Stimulated activated CD8-positive, alpha-beta memory T cell treated with anti-CD3 and anti-CD28 coated beads, Interleukin-12 subunit alpha, Interleukin-12 subunit beta, amount 100 ng/mL, for 24 hours (primary cell): Measurements from ENCODE around the gene EPHB3.

ENCODE experiments used
- DNase-seq: peaks from one replicate; pipeline ENCODE4 v3.0.0-alpha.2; 2020; ENCODE audit errors: extremely low read depth

EPHB3 gene

DNA sequence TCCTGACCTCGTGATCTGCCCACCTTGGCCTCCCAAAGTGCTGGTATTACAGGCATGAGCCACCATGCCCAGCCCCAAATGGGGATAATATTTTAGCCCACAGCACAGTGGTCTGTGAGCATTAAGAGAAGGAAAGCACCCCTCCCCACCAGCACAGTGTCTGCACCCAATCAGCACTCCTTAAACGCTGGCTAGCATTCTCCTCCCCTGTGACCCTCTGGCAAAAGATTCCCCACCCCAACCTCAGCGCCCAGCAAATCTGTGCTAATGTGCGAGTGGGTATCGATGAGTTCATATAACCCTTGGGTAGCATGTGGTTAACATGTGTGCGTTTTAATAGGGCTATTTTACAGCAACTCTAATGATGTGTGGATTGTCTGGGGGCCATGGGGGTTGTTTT is 18.3 kb upstream of the EPHB3 start:
- DNase-seq, result no peak

DNA sequence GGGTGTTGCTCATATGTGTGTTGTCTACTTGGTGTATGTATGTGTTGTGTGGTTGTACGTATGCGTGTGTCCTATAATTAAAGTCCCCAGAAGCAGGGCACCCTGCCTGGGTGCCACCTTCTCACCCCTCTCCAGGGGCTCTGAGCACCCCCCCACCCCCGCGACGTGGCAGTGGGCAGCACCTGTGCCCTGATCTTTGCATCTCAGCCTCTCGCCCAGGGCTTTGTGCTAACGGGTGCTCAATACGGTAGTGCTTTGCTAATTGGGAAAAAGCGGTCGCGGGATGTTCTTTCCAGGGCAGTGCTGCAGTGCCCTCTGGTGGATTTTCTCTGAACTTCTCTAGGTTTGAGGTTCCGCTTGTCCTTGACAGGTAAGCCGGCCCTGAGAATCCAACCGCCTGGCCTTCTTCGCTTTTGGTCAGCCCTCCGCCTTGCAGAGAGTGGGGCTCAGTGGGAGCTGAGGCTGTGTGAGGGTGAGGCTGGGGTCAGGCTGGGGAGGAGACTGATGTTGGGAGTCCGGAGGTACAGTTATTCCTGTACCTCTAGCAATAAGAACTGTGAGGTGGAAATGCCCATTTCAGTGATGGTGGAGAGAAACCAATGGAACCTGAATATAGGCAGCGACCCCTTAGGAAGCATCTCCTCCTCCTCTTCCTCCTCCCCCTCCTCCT is 17.6 kb upstream of the EPHB3 start:
- no peak for DNase-seq

DNA sequence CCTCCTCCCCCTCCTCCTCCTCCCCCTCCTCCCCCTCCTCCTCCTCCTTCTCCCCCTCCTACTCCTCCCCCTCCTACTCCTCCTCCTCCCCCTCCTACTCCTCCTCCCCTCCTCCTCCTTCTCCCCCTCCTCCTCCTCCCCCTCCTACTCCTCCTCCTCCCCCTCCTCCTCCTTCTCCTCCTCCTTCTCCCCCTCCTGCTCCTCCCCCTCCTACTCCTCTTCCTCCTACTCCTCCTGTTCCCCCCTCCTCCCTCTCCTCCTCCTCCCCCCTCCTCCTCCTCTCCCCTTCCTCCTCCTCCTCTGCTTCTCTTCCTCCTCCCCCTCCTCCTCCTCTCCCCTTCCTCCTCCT is 17.1 kb upstream of the EPHB3 start:
- no peak for DNase-seq

DNA sequence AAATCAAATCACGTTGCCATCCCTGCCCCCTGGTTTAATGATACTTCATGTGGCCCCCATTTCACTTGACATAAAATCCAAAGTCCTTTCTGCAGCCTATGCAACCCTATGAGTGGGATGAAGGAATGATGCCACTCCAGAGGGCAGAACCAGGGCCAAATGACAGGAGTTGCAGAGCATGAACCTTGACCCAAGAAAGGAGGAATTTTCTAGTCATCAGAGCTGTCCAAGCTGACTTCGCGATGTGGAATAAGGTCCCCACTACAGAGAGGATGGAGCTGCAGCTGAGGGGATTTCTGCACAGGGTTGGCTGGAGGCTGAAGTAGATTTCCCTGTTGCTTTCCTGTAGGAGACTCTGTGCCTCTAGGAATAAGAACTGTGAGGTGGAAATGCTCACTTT is 15.8 kb upstream of the EPHB3 start:
- DNase-seq, result no peak

DNA sequence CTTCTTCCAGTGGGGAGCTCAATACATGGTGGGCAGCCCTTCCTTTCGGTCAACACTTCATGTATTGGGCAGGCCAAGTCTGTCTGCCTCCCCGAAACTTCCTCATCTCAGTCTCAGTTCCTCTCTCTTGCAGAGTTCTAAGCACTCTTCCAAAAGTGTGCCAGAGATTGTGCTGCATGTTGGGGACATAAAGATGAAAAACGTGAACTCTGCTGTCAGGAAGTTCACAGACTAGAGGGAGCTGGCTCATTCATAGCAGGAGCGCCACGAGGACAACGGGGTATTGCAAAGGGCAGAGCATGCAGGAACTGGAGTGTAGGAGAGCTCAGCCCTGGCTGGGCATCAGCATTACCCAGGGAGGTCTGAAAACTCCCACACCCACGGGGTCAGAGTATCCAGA is 15.3 kb upstream of the EPHB3 start:
- no peak for DNase-seq

DNA sequence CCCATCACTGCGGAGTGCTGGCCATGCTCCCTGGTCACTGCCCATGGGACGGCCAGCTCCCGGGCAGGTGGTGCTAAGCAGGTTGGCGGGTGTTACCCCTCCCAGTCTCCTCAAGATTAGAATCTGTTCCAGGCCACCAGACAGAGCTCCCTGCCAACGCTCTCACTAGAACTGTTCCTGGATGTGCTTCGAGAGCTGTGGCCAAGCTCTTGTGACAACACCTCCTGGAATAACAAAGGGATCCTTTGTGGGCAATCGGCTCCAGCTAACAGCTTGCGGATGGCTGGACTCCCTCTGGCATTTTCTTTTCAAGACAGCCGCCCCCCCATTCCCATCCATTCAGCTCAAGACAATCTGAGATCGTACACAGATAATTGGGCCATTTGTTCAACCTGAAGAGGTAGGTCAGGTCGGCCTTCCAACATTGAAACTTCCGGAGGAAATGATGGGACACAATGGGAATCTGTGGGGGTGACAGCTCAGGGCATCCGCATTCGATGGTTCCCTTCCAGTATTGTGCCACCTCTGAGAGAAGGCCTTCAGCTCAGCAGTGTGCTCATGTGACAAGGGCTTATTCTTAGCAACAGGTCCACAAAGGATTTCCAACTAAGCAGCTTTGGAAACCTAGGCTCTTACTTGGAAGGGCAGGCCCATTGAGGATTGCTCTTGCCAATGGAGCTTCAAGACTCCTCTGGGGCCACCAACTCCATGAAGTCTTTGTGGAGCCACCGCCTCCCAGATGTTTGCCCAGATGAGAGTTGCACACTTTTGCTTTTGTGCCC is 11.6 kb upstream of the EPHB3 start:
- no peak for DNase-seq

DNA sequence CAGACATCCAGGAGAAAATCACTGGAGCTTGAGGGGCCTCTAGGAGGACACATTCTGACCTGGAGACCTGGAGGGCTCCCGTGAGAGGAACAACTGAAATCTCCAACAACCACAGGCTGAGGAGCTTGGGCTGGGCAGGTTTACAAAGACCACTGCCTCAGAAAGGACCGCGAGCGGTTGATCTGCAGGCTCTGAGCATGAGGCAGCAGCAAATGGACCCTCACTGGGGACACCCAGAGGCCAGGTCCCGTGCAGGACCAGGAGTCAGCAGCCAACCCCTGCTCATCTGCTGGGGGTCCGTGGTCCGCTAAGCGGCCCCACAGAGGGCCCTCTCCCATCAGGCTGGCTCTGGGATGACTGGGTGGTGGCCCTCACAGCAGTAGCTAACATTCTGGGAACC is 10.5 kb upstream of the EPHB3 start:
- DNase-seq, result no peak

DNA sequence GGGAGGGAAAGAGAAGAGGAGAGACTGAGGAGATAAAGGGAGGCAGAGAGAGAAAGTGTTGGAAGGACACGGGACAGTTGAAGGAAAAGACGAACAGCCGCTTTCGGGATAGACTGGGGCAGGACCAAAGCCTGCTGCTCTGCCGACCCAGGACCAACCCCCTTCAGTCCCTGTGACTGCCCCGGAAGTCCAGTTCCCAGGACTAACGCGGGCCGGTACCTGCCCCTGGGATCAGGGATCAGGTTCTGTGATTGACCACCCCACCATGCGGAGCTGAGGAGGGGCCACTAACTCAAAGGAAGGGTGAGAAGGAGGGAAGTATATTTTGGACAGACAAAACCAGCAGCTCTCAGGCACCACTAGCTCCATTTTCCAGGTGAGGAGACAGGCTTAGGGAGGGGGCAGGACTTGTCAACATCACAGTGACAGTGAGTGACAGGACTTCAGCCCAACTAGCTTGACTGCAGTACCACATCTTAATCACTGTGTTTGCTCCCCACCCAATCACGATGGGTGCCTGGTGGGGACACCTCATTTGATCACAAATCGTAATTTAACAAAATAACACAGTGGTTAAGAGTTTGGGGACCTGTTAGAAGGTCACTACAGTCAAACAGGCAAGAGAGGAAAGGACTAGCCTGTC is 9.8 kb upstream of the EPHB3 start:
- DNase-seq, result no peak

DNA sequence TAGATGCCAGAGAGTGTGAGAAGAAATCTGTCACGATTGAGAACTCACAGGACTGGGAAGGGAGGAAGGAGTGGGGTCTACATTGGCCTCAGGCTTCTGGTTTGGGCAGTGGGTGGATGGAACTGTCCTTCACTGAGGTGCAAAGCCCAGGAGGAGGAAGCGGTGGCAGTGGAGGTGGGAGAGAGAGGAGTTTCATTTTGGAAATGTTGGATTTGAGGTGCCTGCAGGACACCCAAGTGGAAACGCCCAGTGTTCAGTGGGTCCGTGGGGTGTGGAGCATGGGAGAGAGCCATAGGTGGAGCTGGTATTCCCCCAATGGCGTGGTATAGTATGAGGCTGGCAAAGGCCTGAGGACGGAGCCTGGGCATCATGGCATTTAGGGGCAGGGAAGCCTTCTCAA is 9.3 kb upstream of the EPHB3 start:
- DNase-seq, result no peak

DNA sequence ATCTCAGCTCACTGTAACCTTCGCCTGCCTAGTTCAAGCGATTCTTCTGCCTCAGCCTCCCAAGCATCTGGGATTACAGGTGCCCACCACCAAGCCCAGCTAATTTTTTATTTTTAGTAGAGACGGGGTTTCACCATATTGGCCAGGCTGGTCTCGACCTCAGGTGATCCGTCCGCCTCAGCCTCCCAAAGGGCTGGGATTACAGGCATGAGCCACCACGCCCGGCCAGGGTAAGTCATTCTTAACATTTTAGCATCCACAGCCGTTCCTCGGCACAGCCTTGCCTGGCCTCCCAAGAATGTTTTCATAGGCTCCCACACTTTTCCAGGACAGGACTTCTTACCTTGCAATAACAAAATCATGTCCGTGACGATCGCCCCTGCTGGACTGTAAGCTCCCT is 8.7 kb upstream of the EPHB3 start:
- no peak for DNase-seq

DNA sequence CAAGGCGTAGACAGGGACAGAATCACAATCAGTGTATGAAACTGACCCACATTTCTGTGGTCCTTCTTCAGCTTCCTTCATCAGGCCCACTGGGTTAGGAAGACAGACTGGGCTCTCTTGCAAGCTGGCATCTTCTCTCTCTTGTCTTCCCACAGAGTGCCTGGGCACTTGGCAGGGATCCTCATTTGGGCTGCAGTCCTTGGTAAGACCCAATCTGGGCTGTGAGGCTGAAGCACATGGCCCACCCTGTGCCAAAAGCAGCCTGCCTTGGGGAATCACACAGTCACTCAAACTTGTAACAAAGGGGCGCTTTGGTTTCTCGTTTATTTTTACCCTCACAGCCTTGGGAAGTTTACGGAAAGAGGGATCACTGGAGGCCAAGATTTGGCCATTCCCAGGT is 8.2 kb upstream of the EPHB3 start:
- no peak for DNase-seq

DNA sequence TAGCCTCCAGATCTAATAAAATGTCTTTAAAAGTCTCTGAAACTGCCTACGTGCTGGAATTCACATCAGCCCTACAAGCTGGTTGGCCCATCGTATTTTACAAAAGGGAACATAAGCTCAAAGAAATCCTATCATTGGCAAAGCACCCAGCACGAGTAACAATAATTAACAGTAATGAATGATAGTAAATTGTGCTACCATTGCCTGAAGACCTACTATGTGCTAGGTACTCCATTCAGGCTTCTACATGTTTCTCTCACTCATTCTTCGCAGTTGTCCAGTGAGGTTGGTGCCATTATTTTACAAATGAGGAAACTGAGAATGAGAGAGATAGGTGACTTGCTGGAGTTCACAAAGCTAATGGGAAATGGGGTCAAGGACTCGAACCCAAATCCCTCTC is 7.1 kb upstream of the EPHB3 start:
- DNase-seq, result no peak

DNA sequence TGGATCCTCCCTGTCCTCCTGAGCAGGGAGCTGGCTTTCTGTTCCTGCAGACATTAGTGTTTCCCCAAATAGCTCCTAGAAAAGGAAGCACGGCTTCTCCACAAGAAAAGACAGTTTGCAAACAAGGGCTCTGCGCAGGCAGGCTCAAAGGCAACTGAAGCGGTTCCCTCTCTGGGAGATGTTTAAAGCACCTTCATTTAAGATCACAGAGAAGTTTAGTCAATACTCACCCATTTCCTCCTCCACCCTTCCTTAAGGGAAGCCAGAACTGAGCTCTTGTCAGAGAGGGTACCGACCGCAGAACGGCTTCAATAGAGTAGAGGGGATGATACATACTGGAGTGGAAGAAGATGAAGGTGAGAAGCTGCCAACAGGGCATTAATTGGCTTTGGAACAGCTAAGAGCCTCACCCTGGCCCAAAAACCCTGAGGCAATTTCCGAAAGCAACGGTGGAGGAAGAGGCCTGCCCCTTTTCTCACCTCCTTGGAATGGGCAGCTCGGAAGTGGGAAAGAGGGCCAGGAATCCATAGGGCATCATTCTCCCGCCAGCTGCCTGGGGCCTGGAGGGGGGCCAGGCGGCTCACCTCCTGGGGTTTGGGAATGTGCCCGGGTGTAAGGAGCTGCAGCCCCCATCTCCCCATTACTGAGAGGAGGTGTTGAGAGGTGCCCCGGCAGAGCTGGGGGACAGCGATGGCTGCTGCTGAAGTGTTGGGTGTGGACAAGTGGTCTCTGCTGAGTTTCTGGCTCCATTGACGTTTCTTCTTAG is 4.8 kb upstream of the EPHB3 start:
- no peak for DNase-seq

DNA sequence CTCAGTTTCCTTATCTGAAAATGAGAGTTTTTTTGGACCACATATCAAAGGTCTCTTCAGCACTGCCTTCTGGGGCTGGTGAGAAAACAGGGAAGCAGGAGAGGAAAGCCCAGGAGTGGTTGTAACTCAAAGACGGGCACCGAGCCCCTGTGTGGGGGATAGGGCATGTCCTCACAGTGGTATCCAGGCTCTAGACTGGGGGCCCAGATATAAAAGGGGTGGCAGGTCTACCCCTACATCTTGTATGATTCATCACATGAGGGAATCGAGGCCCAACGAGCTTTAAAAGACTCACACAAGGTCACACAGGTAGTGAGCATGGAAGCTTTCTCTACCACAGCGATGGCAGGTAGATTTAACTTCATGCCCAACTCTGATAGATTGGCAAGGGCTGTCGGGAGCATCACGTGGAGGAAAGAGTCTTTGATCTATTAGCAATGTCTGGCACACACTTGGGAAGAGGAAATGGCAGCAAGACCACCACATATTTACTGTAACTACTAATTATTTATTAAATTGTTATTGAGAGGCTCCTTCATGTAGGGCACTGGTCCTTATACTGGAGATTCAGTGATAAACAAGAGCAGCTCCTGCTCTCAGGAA is 4.1 kb upstream of the EPHB3 start:
- DNase-seq, result no peak

DNA sequence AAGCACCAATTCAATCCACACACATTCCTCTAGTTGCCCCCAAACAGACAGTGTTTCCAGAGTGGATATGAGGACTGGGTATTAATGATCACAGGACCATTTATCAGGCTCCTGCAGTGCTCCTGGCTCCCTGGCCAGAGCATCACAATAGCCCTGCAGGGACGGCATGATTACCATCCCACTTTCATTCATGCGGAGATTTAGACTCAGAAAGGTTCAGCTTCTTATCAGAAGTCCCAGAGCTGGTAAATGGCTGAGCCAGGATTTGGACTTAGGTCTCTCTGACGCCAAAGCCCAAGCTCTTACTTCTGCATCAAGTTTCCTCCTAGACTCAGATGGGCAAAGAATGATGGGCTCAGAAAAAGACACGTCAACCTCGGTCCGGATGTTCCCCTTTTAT is 2.9 kb upstream of the EPHB3 start:
- no peak for DNase-seq

DNA sequence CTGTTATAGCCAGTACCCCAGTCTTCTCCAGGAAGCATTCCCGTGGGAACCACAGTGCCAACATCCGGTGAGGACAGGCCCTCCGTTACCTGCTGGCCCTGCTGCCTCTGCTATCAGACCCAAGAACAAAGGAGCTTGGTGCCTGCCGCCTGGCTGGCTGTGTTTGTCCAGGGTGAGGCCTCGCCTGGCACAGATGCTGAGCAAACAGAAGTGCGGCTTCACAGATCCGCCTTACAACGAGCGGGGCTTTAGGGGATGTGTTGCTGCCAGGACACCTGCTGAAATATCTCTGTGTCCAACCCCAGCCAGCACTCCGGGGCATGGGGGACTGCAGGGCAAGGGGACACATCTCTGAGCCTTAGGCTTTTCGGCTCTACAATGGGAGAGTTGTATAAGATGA is 2.2 kb upstream of the EPHB3 start:
- no peak for DNase-seq

DNA sequence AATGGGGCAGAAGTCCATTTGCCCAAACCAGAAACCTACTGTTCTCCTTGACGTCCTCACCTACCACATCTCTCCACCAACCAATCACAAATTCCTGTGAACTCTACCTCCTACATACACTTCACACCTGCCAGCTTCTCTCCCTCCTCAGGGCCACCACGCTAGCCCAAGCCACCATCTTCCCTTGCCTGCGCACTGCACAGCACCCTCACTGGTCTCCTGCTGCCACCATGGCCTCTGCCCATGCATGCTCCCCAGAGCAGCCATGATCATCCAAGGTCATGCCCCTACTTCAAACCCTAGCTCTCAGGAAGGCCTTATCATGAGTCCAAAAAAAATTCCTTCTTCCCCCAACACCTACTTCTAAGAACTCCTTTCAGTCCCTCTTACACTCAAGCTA is 1.1 kb upstream of the EPHB3 start:
- DNase-seq, result no peak

DNA sequence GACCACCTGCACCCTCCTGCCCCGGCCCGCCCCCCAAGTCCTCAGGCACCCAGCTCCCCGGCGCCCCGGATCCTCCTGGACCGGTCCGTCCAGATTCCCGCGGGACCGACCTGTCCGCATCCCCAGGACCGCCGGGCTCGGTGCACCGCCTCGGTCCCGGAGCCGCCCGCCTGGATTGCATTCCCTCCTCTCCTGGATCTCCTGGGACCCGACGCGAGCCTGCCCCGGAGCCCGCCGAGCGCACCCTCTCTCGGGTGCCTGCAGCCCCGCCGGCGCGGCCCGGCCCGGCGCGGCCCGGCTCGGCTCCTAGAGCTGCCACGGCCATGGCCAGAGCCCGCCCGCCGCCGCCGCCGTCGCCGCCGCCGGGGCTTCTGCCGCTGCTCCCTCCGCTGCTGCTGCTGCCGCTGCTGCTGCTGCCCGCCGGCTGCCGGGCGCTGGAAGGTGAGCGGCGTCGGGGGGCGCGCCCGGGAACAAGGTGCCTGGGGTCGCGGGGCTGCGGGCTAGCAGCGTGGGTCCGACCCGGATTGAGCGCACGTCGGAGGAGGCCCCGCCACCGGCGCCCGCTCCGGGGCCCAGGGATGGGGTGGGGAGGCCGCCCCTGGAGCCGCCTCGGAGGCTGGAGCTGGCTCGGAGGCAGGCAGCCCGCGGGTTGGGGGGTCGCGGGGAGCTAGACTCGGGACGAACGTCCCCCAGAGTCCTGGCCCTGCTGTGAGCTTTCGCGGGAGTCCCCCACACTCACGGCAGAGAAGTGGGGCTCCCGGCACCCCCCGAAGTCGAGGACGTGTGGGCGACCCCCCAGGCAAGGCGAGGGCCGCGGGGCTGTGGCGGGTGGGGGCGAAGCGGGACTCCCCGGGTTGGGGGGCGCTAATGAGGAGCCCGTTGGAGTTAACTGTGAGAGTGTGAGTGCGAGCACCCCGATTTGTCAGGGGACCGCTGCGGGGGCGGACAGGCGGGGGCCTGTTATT is 610 bp downstream of the EPHB3 start:
- DNase-seq, result no peak

DNA sequence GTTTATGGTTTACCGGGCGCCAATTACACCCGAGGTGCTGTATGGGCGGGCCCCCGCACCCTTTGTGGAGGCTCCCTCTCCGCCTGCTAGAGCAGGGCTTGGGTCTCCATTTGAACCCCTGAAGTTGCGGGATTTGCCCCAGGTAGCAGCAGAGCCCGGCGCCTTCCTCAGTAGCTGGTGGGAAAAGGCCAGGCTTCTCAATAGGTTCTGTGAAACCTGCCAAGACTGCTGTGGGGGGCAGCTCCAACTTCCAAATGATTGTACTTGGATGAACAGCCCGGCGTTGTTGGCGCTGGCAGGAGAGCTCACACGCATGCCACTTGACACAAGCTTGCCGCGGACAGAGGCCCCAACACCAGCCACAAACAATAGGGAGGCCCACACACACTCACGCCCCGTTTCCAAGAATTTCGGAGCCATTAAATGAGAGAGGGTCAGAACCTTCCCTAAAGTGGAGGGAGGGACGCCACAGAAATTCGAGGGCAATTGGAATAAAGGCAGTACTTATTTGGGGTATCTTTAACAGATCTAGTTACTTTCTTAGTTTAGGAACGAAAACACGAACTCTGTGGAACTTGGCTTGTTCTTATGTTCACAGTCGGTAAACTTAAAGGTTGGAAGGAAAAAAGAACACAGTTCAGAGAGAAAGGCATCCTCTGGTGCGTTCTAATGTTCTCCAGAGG is 1.4 kb downstream of the EPHB3 start:
- DNase-seq, result no peak

DNA sequence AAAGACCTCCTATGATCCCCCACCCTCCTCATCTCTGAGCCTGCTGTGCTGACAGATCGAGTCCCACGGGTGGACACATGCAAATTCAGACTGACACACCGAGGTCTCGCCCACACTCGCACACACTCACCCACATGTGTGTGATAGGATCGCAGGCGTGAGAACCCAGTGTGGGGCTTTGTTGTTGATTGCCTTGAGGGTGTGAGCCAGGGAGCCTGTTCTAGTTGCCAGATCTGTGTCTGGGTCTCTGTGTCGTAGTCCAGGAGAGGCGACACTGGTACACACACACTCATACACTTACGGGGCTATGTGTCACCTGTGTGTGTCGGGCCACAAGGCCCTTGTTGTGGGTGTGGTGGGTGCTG is 2.0 kb downstream of the EPHB3 start:
- DNase-seq, result no peak
